ENCODE measurements around the gene PCDHB3.
"Not testable (repeated sequence)": the region's sequence is repeated elsewhere in the genome, so short reads cannot be mapped to it uniquely, and the experiment has no call there.

The PCDHB3 gene

GRCh38 chr5:141150993-141151325, 50.7 kb downstream of the PCDHB3 start:
- no peak for DNase-seq
- Histone ChIP-seq H3K27me3 (no peaks in the 10 kb centered on the region), H3K9me3 (peaks cover 11 to 80% (median 63%) of the 10 kb centered on the region in 3 donors), H3K4me3 (peak overlapping the region in 1 of 2 donors; percentile 26), H3K36me3 (peaks cover 0 to 4% (median 0%) of the 10 kb centered on the region in 3 donors), H3K4me1 (no peaks in the 10 kb centered on the region), H3K27ac (no peak overlapping the region)
- no peak for TF ChIP-seq CTCF (IDR thresholded peaks at IDR 0.05)
- intact Hi-C loops (cut with DNase I; ENCODE audit: low total_unique reads): no loop called here

GRCh38 chr5:141151632-141152031, 51.4 kb downstream of the PCDHB3 start:
- H3K27ac ChIP-seq, H3K4me3 ChIP-seq: not testable (repeated sequence)
- peaks cover 12 to 85% (median 70%) of the 10 kb centered on the region in 3 donors for H3K9me3 ChIP-seq

GRCh38 chr5:141152096-141152495, 51.8 kb downstream of the PCDHB3 start:
- H3K27me3 ChIP-seq; H3K27ac ChIP-seq; H3K4me1 ChIP-seq; H3K4me3 ChIP-seq; DNase-seq; intact Hi-C loops (cut with DNase I; ENCODE audit: low total_unique reads): not testable (repeated sequence)
- peaks cover 0 to 16% (median 7%) of the 10 kb centered on the region in 3 donors for H3K36me3 ChIP-seq
- H3K9me3 ChIP-seq: peaks cover 12 to 87% (median 75%) of the 10 kb centered on the region in 3 donors

More at GRCh38 chr5:141151632-141152031, 51.4 kb downstream of the PCDHB3 start:
- intact Hi-C loops (cut with DNase I; ENCODE audit: low total_unique reads); H3K4me1 ChIP-seq; DNase-seq; H3K27me3 ChIP-seq: not testable (repeated sequence)
- H3K36me3 ChIP-seq: peaks cover 0 to 11% (median 4%) of the 10 kb centered on the region in 3 donors

All from tibial artery (tissue), 4 donors.